HEK293T (cell line): ENCODE data around the gene FHAD1.

ENCODE experiments used
- FOXK2 ChIP-seq: fragments of 450-650 bp; IDR thresholded peaks from 2 replicates; pipeline ENCODE4 v1.6.1; 2016; ENCODE audit warnings: mild to moderate bottlenecking
- FOXM1 ChIP-seq: fragments of 450-650 bp; IDR thresholded peaks from 2 replicates; pipeline ENCODE4 v1.6.1; 2017; ENCODE audit warnings: mild to moderate bottlenecking, borderline replicate concordance
- PKNOX1 ChIP-seq: fragments of 450-650 bp; IDR thresholded peaks from 2 replicates; pipeline ENCODE4 v1.6.1; 2016
- SP1 ChIP-seq: fragments of 450-650 bp; IDR thresholded peaks from 2 replicates; pipeline ENCODE4 v1.6.1; 2017
- SUZ12 ChIP-seq: fragments of 450-650 bp; IDR thresholded peaks from 2 replicates; pipeline ENCODE4 v1.6.1; 2016; ENCODE audit warnings: mild to moderate bottlenecking
- TARDBP ChIP-seq: fragments of 450-650 bp; IDR thresholded peaks from 2 replicates; pipeline ENCODE4 v1.6.1; 2016

GRCh38 chr1:15428815-15429435, 181.9 kb downstream of the FHAD1 start:
- TF ChIP-seq FOXK2 (no peak), TARDBP (no peak), FOXM1 (no peak), SP1 (no peak), SUZ12 (no peak), PKNOX1 (no peak)
